OCI-LY7 (cell line): ENCODE measurements around the gene RPRD1A. TPM values are rescaled to one million over a fixed set of nuclear protein-coding genes. Genes with fewer than 3 reads are reported as not detected.

ENCODE experiments used
- BruUV-seq: library from RNA; stranded (reverse); fragments of 400-500 nt; replicated peaks from 2 replicates; lab custom pipeline; 2021; lab: Mats Ljungman, UMichigan
- CTCF ChIA-PET: fragments of 300-600 bp; sonication (Branson Sonifier 250); formaldehyde crosslinking; loops from one replicate; lab custom pipeline; 2022; ENCODE audit warnings: antibody characterized with exemption; ENCODE audit not compliant: unreplicated experiment; lab: Charles Lee
- POLR2A ChIA-PET: fragments of 300-600 bp; sonication (Branson Sonifier 250); formaldehyde crosslinking; loops from one replicate; lab custom pipeline; 2022; ENCODE audit warnings: antibody characterized with exemption; lab: Charles Lee
- DNase-seq: peaks from one replicate; pipeline ENCODE4 v3.0.0-alpha.2; 2015; ENCODE audit warnings: low spot score
- H2AFZ ChIP-seq: fragments of 200-600 bp; sonication (generic), shearing (Covaris generic); 2 replicates; pipeline ENCODE4 v1.6.1; 2014; ENCODE audit warnings: mild to moderate bottlenecking, antibody characterized with exemption, low read length, moderate library complexity
- H3K27ac ChIP-seq: fragments of 200-600 bp; sonication (generic); 2 replicates; pipeline ENCODE4 v1.5.1; 2014; ENCODE audit warnings: mixed run types, low read depth, mild to moderate bottlenecking, moderate library complexity, low read length, inconsistent platforms; ENCODE audit not compliant: poor library complexity, severe bottlenecking
- H3K36me3 ChIP-seq: fragments of 200-600 bp; sonication (generic); 2 replicates; pipeline ENCODE4 v1.6.1; 2014; ENCODE audit warnings: mild to moderate bottlenecking, antibody characterized with exemption, low read length, moderate library complexity, mixed read lengths; ENCODE audit not compliant: insufficient read depth
- H3K4me1 ChIP-seq: fragments of 200-600 bp; sonication (generic); 2 replicates; pipeline ENCODE4 v1.5.1; 2014; ENCODE audit warnings: mild to moderate bottlenecking, low read length; ENCODE audit not compliant: insufficient read depth, poor library complexity, severe bottlenecking
- H3K4me2 ChIP-seq: fragments of 200-600 bp; sonication (generic); 2 replicates; pipeline ENCODE4 v1.6.1; 2014; ENCODE audit warnings: mild to moderate bottlenecking, low read length
- H3K4me3 ChIP-seq: fragments of 200-600 bp; sonication (generic); 2 replicates; pipeline ENCODE4 v1.5.1; 2014; ENCODE audit warnings: mild to moderate bottlenecking, low read depth, low read length; ENCODE audit not compliant: poor library complexity, severe bottlenecking
- H3K79me2 ChIP-seq: fragments of 200-600 bp; sonication (generic); 2 replicates; pipeline ENCODE4 v1.6.1; 2016; ENCODE audit warnings: low read depth, mild to moderate bottlenecking, low read length, moderate library complexity, mixed read lengths; ENCODE audit not compliant: insufficient read depth
- H3K9me2 ChIP-seq: fragments of 200-600 bp; sonication (generic); 2 replicates; pipeline ENCODE4 v1.6.1; 2016; ENCODE audit warnings: mild to moderate bottlenecking, low read length, mixed read lengths; ENCODE audit not compliant: insufficient read depth
- H3K9me3 ChIP-seq: fragments of 200-600 bp; sonication (generic); 2 replicates; pipeline ENCODE4 v1.6.1; 2014; ENCODE audit warnings: mild to moderate bottlenecking, mixed run types, low read length, mixed read lengths
- H4K20me1 ChIP-seq: fragments of 200-600 bp; sonication (generic); 2 replicates; pipeline ENCODE4 v1.6.1; 2014; ENCODE audit warnings: mild to moderate bottlenecking, antibody characterized with exemption, low read length, moderate library complexity, mixed read lengths; ENCODE audit not compliant: insufficient read depth
- EZH2phosphoT487 ChIP-seq: fragments of 200-600 bp; sonication (generic); IDR thresholded peaks from 2 replicates; pipeline ENCODE4 v1.6.1; 2018; ENCODE audit warnings: low read depth, borderline replicate concordance, mild to moderate bottlenecking, mixed run types, antibody characterized with exemption, low read length, moderate library complexity, mixed read lengths
- intact Hi-C: fragments of 100-400 bp; cut with micrococcal nuclease; formaldehyde crosslinking; loops from one replicate; pipeline ENCODE4 v1.10.0; 2022; ENCODE audit not compliant: unreplicated experiment
- total RNA-seq, 2 experiments: library from RNA; depleted of rRNA in 1 of 2; stranded (reverse); fragments of >200 nt in 1 of 2; shearing (Covaris generic) in 1 of 2; gene quantifications; 2 replicates each; pipeline ENCODE4 v1.2.3, GENCODE V29; 2014 to 2022
- TF ChIP-seq, protein P1 (sequence below): fragments of 200-600 bp; sonication (generic); conservative IDR thresholded peaks from 2 replicates; pipeline ENCODE4 v1.5.1; 2014; ENCODE audit warnings: mild to moderate bottlenecking, antibody characterized with exemption, low read length, moderate library complexity, mixed read lengths

RPRD1A gene
- total RNA-seq, 2 experiments from 2014 or later = 37.9 to 45.4 TPM

- no peak overlapping the region for H2AFZ ChIP-seq
- ChIA-PET CTCF (no interaction called here), POLR2A (interaction anchor here (0.8 kb wide), 1 partner anchor 89 kb away, joined by 3 read pairs; no protein-coding TSS in a partner anchor)
- no peak overlapping the region for H3K4me2 ChIP-seq
- DNase-seq = no peak
- no peak overlapping the region for H3K4me3 ChIP-seq
- H3K4me1 ChIP-seq = peaks cover 35% of the 10 kb centered on the region
- 0 out of 2 replicates have a peak, but pooled peaks cover 5% of the 10 kb centered on the region for H3K9me3 ChIP-seq
- H4K20me1 ChIP-seq = no peaks in the 10 kb centered on the region
- peaks cover 28% of the 10 kb centered on the region; the same call in 1 of the 2 replicates for H3K79me2 ChIP-seq
- peaks cover 61% of the 10 kb centered on the region for H3K36me3 ChIP-seq
- intact Hi-C loops = no loop called here
- no TSS peak for BruUV-seq
- TF ChIP-seq, protein P1, sequence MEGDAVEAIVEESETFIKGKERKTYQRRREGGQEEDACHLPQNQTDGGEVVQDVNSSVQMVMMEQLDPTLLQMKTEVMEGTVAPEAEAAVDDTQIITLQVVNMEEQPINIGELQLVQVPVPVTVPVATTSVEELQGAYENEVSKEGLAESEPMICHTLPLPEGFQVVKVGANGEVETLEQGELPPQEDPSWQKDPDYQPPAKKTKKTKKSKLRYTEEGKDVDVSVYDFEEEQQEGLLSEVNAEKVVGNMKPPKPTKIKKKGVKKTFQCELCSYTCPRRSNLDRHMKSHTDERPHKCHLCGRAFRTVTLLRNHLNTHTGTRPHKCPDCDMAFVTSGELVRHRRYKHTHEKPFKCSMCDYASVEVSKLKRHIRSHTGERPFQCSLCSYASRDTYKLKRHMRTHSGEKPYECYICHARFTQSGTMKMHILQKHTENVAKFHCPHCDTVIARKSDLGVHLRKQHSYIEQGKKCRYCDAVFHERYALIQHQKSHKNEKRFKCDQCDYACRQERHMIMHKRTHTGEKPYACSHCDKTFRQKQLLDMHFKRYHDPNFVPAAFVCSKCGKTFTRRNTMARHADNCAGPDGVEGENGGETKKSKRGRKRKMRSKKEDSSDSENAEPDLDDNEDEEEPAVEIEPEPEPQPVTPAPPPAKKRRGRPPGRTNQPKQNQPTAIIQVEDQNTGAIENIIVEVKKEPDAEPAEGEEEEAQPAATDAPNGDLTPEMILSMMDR = no peak
- TF ChIP-seq EZH2phosphoT487 = no peak
- H3K27ac ChIP-seq = no peak overlapping the region
- no peaks in the 10 kb centered on the region for H3K9me2 ChIP-seq
These were observed 33.0 kb downstream of the RPRD1A start for GRCh38 chr18:36034299-36034895.

DNA sequence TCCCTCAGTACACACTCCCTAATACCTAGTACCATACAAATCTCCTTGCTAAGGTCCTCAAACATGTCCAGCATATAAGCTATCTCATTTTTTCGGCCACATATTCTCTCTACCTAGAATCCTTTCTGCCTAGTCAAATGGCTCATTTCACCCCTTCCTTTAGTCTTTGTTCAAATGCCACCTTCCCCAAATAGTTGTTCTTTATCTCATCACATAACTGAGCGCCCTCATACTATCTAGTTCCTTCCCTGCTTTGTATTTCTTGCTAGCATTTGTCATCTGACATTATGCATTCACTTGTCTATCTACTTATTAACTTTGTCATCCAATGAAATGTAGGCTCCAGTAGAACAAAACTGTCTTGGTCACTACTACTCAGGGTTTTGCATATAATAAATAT lies 35.5 kb downstream of the RPRD1A start:
- Histone ChIP-seq H3K4me2 (peak overlapping the region; percentile 57), H3K4me3 (peak overlapping the region; percentile 38), H3K4me1 (peaks cover 35% of the 10 kb centered on the region), H3K9me3 (no peaks in the 10 kb centered on the region), H2AFZ (no peak overlapping the region), H3K79me2 (peaks cover 28% of the 10 kb centered on the region; the same call in 1 of the 2 replicates), H3K9me2 (no peaks in the 10 kb centered on the region), H3K27ac (peak overlapping the region; percentile 77), H3K36me3 (peaks cover 58% of the 10 kb centered on the region), H4K20me1 (no peaks in the 10 kb centered on the region)
- ChIA-PET CTCF (no interaction called here), POLR2A (interaction anchor here (0.8 kb wide), 1 partner anchor 9 kb away, joined by 3 read pairs; no protein-coding TSS in a partner anchor)
- BruUV-seq = no TSS peak
- TF ChIP-seq EZH2phosphoT487 = no peak
- TF ChIP-seq, protein P1 = no peak
- intact Hi-C loops = no loop called here
- DNase-seq = no peak

- BruUV-seq = no TSS peak
- no peaks in the 10 kb centered on the region for H3K9me2 ChIP-seq
These were observed 36.0 kb downstream of the RPRD1A start for GRCh38 chr18:36031407-36031806.

More at GRCh38 chr18:36031407-36031806, 36.0 kb downstream of the RPRD1A start:
- peak overlapping the region; percentile 57 for H3K4me2 ChIP-seq
- no peaks in the 10 kb centered on the region for H3K9me3 ChIP-seq
- H3K27ac ChIP-seq = peak overlapping the region; percentile 77
- intact Hi-C loops = no loop called here
- peaks cover 58% of the 10 kb centered on the region for H3K36me3 ChIP-seq
- H2AFZ ChIP-seq = no peak overlapping the region
- H3K4me3 ChIP-seq = peak overlapping the region; percentile 38
- H3K4me1 ChIP-seq = peaks cover 35% of the 10 kb centered on the region
- peaks cover 28% of the 10 kb centered on the region; the same call in 1 of the 2 replicates for H3K79me2 ChIP-seq
- no peaks in the 10 kb centered on the region for H4K20me1 ChIP-seq
- DNase-seq = peak; percentile 24
- CTCF ChIA-PET = no interaction called here
- POLR2A ChIA-PET = interaction anchor here (0.8 kb wide), 1 partner anchor 9 kb away, joined by 3 read pairs; no protein-coding TSS in a partner anchor
- TF ChIP-seq EZH2phosphoT487 = no peak
- TF ChIP-seq, protein P1 = no peak
